HL-60/S4 treated with phorbol 12-myristate 13-acetate at 8.2 ng/mL for 4 days and 3 days (cell line): ENCODE measurements around the gene CFAP20.

ENCODE experiments used
- in situ Hi-C: fragments of 300-500 bp; cut with MboI; formaldehyde crosslinking; loops from 2 replicates; pipeline ENCODE4 v1.15.0; 2022; ENCODE audit warnings: low sequenced_read_pairs

Gene CFAP20

DNA sequence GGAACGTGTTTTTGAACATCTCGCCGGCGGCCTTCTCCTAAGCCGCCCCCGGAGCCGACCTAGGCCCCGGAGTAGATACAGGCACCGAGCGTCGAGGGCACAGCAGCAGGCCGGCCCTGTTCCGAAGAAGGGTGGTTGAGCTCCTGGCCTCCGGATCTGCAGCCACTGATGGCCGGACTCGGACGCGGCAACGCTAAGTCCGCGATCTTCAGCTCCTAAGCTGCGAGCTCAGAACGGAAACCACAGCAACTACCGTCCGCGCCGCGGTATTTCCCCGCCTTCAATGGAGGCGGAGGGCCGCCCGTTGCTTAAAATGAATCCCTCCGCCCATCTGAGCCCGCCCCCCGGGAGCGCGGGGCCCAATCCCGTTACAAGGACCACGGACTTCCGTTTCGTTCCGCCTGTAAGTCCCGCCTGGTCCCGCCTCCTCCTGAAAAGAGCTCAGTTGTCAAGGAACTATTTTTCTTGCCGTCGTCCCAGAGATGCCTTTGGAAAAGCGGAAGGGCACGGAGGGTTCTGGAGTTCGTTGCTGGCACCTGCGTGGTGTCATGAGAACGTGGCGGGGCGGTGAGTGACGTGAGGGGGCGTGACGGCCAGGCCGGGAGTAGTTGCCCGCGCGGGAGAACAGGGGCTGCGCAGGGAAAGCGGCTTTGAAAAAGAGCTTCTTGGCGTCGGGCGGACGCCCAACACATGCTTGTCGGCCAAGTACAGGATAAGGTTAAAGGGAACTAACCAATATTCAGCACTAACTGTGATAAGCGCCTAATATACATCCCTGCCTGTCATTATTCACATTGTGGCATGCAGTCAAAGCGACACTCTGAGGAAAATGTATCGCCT, at the start of gene CFAP20:
CFAP20 (minus strand) TSS at position 285 of the 840 bp plus-strand sequence; CDS start at position 19, 266 bp downstream.
- in situ Hi-C loops: no loop called here

DNA sequence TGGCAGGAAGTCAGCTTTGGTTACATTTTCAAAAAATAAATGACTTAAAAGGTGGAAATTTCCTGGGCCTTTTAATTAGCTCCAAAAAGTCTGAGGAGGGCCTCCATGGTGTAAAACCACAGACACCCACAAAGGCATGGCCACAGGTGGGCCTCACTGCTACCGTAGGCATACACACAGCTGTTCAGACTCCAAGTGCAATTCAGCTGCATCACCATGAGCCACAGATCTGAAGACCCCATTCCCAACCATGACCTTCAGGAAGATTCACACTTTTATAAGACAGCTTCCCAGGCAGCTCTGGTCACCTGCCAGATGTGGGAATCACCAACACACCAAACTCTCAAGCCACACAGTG, 48.2 kb upstream of the CFAP20 start:
- in situ Hi-C loops: no loop called here

DNA sequence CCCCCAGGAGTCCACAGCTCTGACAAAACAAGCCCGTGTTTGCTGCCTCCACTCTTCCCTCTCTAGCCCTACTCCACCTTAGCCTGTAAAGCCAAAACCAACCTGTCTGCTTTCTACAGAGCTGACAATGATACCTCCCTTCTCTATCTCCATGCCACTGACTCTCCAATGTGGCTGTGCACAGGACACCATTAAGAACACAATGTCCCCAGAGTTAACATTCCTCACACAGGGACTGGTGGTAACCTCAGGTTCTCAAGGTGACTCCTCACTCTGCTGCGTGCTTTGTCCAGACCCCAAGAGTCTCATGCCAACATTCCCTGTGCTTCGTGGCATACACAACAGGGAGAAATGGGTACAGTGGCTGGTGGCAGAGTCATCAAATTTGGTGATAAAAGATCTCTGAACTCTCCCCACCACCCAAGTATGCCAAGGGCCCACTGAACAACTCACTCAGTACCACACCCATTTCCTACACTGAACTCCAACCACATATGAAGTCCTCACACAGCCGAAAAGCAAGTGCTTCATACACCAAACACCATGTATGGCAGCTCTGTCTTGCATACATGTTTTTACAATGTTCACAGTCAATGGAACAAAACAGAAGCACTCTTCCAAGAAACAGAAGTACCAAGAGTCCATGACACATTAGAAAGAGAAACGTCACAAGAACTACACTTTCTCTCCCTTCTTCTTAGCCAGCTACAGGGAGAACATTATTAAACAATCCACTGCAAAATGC, 47.6 kb upstream of the CFAP20 start:
- in situ Hi-C loops: no loop called here

DNA sequence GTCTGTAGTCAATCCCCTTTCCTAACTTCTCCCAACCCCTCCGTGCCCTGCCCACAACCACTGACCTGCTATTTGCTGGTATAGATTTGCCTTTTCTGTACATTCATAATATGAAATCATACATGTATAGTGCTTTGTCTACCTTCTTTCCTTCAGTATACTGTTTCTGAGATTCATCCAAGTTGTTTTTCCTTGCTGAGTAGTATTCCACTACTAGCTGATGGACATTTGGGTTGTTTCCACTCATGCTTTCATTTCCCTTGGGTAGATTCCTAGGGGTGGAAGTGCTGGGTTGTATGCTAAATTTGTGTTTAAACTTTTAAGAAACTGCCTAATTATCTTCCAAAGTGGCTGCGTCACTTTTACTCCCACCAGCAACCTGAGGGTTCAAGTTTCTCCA, 41.0 kb upstream of the CFAP20 start:
- in situ Hi-C loops: no loop called here

DNA sequence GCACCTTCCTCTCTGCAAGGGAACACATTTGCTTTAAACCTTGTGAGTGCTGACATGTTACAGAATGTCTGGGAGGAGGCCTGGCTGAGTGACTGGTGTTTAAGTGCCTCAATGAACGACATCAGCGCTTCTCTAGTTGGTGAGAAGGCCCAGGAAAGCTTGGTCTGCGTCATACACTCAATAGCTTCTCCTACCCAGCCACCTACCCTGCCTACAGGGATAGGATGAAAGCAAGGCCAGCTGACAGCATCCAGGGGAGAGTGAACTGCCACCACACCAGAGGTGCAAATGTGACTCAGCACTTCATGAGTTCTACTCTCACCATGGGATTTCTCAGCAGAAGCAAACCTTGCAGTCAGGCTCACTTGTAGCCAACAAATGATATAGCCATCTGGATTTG, 31.7 kb upstream of the CFAP20 start:
- in situ Hi-C loops: no loop called here

DNA sequence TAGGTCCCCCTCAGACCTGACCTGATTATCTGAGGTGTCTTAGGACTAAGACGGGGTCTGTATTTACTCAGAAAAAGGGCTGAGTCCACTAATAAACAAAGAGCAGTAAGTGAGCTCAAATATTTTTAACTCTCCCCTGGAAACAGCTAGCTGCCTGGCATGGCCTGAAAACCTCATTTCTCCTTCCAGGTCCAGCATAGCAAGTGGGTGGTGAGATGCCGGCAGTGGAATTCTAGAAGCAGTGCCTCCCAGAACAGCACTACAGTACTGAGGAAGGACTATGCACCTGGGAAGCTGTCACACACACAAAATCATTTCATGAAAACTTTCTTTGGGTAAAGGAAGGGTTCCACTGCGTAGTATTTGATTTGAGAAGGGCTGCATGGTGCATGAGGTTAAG, 29.5 kb upstream of the CFAP20 start:
- in situ Hi-C loops: no loop called here

DNA sequence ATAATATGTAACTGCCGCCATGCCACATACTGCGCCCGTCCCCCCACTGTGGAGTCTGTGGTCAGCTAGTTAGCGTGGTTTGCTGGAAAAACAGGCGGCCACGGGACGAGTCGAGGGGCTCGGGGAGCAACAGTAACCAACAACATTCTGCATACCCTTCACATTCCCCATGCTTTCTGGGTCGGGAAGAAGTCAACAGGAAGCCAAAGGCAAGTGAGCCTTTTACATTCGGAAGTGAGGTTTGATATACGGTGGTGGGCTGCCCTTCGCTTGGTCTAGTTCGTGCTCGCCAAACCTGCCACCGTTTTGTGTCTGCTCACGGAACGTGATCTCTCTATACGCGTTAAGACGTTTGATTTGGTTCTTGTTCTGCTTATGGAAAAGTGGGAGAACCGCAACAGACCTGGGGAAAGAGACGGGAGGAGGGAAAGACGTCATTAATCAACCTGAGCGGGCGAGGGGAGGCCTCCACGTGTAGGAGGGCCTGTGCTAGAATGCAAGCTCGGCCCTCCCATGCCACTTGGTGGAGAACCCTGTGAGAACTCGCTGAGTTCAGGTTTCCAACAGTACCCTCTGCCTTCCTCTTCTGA, 28.9 kb upstream of the CFAP20 start:
- in situ Hi-C loops: no loop called here

DNA sequence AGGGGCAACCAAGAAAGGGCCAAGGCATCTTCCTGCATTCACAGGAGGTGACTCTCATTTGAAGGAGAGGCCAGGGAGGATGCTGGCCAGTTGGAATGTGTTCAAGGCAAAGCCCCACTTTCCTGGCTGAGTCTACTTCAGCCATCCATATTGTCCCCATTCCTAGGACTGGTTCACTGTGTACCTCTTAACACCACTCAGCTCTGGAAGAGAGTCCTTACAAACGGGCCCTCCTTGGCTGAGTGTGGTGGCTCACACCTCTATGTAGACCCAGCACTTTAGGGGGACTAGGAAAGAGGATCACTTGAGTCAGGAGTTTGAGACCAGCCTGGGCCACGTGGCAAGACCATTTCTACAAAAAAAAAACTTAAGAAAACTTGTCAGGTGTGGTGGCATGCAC, 28.1 kb upstream of the CFAP20 start:
- in situ Hi-C loops: no loop called here

DNA sequence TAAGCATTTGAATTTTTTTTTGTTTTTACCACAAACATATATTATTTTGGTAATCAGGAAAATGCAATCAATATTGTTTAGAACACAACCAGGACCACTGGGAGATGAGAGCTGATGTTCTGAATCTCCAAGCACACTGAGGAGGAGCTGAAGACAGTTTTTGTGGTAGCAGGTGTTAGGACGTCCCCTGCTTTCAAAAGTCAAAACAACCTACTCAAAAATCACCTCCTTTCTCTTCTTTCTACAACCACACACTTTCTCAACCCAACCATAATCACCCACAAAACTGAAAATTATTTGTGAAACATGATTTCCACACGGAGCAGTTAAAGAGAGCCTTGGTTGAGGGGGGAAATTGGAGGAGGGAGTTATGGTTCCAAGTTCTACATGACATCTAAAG, 26.7 kb upstream of the CFAP20 start:
- in situ Hi-C loops: no loop called here

DNA sequence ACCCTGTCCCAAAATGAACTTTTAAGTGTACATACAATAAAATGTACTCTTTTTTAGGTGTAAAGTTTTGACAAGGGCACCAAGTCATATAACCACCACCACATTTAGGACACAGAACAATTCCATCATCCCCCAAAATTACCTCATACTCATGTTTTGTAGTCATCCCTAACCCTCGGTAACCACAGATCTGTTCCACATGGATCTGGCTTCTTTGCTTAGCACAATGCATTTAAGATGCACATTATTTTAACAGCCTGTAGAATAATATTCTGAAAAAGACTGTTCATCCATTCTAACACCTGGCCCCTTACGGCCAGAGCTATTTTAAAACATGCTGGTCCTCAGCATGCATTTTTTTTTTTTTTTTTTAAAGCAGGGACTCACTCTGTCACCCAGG, 25.2 kb upstream of the CFAP20 start:
- in situ Hi-C loops: no loop called here

DNA sequence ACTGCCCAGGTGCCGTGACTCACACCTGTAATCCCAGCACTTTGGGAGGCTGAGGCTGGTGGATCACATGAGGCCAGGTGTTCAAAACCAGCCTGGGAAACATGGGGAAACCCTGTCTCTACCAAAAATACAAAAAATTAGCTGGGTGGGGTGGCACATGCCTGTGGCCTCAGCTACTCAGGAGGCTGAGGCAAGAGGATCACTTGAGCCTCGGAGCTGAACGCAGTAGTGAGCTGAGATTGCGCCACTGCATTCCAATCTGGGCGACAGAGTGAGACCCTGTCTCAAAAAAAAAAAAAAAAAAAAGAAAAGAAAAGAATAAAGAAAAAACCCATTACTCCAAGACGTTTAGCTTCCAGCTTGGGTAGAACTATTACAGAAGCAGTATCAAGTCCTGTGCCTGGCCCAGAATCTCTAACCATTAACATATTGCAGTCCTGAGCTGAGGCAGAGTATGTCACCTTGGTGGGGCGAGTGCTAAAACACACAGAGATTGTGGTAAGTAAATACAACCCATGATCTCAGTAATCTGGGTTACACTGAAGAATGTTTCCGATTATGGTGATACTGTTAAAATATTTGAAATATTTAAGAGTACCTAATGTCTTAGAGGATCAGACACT, 23.2 kb upstream of the CFAP20 start:
- in situ Hi-C loops: no loop called here

DNA sequence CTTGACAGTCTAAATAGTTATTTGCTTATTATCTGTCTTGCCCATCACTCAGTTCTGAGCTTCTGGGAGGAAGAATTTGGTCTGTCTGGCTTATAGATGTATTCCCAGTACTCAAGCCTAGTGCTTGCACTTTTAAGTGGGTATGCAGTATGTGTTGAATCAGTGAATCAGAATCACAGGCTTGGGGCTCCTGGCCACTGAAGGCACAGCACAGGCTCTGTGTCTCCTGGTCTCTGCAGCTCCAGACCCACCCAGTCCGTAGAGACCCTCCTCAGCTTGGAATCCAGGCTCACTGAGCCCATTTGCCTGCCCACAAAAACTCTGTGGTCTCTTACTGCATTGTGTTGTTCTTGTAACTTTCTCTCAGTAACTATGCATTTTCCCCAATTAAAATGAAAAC, 19.3 kb upstream of the CFAP20 start:
- in situ Hi-C loops: no loop called here

DNA sequence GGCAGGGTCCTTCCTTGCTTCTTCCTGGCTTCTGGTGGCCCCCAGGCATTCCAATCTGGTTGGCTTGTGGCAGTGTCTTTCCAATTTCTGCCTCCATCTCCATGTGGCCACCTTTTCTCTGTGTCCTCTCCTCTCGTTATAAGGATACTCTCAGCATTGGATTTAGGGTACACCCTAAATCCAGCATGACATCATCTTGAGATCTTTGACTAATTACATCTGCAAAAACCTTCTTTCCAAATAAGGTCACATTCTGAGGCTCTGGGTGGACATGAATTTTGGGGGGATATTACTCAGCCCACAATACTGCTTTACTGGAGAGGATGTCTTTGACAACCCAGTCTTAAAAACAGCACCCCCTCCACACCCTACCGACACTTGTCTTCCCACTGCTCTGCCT, 18.9 kb upstream of the CFAP20 start:
- in situ Hi-C loops: no loop called here

DNA sequence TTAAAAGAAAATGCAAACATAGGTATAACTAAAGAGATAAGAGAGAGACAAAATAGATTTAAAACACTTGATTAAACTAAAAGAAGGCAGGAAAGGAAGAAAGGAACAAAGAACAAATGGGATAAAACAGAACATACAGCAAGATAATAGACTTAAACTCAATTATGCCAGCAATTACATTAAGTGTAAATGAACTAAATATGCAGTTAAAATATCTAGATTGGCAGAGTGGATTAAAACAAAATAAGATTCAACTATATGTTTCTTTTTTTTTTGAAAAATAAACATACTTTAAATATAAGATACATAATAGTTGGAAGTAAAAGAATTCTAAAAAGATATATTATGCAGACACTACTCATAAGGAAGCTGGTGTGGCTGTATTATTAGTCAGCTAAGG, 9.7 kb upstream of the CFAP20 start:
- in situ Hi-C loops: no loop called here

DNA sequence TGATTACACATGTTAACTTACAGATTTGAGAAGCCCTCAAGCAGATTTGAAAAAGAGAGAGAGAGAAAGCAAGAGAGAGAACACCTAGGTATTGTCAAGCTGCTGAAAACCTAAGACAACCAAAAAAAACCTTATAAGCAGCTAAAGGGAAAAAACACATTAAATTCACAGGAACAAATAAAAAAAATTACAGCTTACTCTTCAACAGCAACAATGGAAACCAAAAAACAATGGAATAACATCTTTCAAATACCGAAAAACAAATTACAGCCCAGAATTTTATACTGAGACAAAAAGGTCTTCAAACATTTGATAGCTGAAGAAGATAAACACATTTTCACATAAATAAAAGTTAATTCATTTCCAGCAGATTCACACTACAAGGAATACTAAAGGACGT, 8.4 kb upstream of the CFAP20 start:
- in situ Hi-C loops: no loop called here

DNA sequence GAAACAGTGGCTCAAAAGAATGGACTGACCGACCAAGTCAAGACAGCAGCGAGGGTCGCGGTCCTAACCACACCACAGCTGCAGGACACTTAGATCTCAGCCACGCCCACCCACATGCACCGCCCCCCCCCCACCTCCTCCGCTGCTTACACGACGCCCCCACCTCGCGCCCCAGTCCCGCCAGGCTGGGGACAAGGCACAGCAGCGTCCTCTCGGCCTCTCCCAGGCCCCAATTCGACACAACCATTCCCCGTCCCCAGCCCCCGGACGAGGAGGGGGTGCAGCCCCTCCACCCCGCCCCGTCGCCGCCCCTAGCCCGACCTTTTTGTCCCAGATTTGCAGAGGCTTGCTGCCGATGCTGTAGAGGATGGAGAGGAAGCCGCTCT, 477 bp downstream of the CFAP20 start:
- in situ Hi-C loops: no loop called here

DNA sequence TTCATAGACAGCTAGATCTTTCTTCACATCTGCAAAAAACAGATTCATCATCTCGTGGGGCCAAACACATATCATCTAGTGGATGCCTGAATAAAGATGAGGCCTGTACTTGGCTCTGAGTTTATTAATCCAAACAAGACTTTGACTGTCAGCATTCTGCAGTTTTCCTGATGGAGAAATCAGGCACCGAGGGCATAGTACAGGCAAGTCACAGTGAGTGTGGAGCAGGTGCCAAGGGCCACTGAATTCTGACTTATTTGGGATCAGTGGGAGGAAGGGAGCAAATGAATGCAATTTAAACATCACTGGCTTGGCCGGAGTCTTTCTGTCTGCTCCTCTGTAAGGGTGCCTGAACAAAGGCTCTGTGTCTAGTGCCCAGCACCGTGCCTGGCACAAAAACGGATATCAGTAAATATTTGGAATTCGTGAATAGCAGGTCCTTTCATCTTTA, 975 bp downstream of the CFAP20 start:
- in situ Hi-C loops: no loop called here

DNA sequence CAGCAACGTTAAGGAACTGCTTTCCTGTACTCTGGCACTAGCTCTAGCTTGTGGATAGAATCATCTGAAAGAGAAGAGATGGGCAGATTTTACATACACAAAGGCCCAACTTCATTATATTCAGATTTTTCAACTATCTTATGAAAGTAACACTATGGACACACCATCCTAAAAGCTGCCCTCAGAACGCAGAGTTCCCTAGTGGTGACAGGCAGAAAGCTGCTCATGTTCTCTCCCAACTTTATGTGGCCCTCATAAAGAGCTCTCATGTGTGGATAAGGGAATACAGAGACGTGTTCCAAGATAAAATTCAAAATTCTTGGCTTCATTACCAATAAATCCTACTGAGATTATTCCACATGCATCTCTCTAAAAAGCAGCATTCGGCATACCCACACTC, 1.5 kb downstream of the CFAP20 start:
- in situ Hi-C loops: no loop called here

DNA sequence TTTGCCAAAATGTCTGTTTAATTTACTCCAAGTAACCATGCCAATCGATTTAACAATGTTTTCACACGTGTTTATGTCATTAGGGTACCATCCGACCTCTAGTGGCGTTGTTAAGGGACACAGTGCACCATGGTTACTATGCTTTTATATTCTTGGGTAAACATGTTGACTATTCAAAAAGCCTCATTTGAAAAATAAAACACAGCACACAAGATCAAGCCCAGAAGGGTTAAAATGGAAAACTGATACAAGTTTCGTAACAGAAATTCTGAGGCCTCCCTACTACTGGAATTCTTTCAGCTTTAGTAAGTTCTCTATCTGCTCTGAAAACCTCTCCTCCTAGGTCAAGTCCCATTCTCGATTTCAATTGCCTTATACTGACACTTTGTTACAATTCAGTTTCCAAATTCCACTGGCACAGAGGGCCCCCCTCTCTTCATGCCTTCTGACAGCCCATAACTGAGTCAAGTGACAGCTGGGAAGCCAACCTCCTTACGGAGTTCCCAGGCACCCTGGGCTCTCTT, 2.1 kb downstream of the CFAP20 start:
- in situ Hi-C loops: no loop called here

DNA sequence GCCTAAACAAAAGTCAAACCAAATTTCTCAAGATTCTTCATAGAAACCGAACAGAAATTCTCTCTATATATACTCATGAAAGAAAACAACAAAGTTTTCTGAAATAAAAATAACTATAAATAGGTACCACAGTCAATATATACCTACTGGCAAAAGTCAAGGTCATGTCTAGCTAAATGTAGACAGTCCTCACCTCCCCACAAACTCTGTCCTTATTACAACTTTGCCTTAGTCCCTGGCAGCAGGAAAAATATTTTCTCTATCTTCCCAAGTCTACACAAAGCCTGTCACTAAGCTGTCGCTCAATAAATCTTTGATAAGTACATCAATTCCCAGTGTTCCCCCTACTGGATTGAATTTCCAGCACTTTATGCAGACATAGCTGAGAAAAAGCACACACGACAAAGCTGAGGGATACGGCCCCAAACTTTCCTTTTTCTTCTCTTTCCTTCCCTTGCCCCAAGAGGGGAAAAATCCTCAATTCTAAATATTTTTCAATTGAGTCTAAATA, 2.7 kb downstream of the CFAP20 start:
- in situ Hi-C loops: no loop called here

DNA sequence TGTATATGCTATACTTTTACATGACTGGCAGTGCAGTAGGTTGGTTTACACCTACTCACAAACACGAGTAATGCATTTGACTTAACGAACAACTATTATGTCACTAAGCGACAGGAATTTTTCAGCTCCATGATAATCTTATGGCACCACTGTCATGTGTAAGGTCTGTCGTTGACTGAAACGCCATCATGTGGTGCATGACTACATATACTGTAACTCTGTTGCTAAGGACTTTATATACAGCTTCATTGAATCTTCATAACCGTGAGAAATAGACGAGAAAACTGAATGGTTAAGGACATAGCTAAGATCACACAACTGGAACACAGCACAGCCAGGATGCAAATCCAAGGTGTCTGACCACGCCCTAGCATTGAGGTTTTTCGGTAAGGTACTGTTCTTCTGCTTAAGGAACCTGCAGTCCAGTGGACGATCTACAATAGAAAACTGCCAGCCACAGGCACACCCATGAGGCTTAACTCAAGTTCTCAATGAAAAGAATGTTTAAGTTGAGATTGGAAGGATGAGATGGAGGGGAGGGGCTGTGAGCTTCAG, 3.3 kb downstream of the CFAP20 start:
- in situ Hi-C loops: no loop called here
